GM23248 (cell line): ENCODE measurements around the gene DXO. TPM values are rescaled to one million over a fixed set of nuclear protein-coding genes. Genes with fewer than 3 reads are reported as not detected.

ENCODE experiments used
- DNase-seq: peaks from one replicate; pipeline ENCODE4 v3.0.0-alpha.2; 2015
- H2AFZ ChIP-seq: fragments of 200-600 bp; sonication (generic); 2 replicates; pipeline ENCODE4 v1.6.1; 2016; ENCODE audit warnings: antibody characterized with exemption
- H3F3A ChIP-seq: fragments of 200-600 bp; sonication (generic); 2 replicates; pipeline ENCODE4 v1.6.1; 2016; ENCODE audit warnings: mild to moderate bottlenecking, antibody characterized with exemption, mixed run types; ENCODE audit not compliant: insufficient read depth
- H3K27ac ChIP-seq: fragments of 200-600 bp; sonication (generic); 2 replicates; pipeline ENCODE4 v1.5.1; 2016; ENCODE audit warnings: mild to moderate bottlenecking
- H3K27me3 ChIP-seq: fragments of 200-600 bp; sonication (generic); replicated peaks from 2 replicates; pipeline ENCODE4 v1.6.1; 2016; ENCODE audit warnings: mild to moderate bottlenecking; ENCODE audit not compliant: insufficient read depth
- H3K36me3 ChIP-seq: fragments of 200-600 bp; sonication (generic); 2 replicates; pipeline ENCODE4 v1.6.1; 2016; ENCODE audit warnings: low read depth, mild to moderate bottlenecking
- H3K4me1 ChIP-seq: fragments of 200-600 bp; sonication (generic); 2 replicates; pipeline ENCODE4 v1.6.1; 2016; ENCODE audit warnings: mild to moderate bottlenecking; ENCODE audit not compliant: insufficient read depth
- H3K4me2 ChIP-seq: fragments of 200-600 bp; sonication (generic); one replicate; pipeline ENCODE4 v1.6.1; 2016; ENCODE audit warnings: mild to moderate bottlenecking; ENCODE audit not compliant: unreplicated experiment
- H3K4me3 ChIP-seq: fragments of 200-600 bp; sonication (generic); 2 replicates; pipeline ENCODE4 v1.5.1; 2016; ENCODE audit warnings: mild to moderate bottlenecking
- H3K79me2 ChIP-seq: fragments of 200-600 bp; sonication (generic); 2 replicates; pipeline ENCODE4 v1.6.1; 2016; ENCODE audit warnings: mild to moderate bottlenecking; ENCODE audit not compliant: insufficient read depth
- H3K9ac ChIP-seq: fragments of 200-600 bp; sonication (generic); 2 replicates; pipeline ENCODE4 v1.6.1; 2016; ENCODE audit warnings: mild to moderate bottlenecking
- H3K9me2 ChIP-seq: fragments of 200-600 bp; sonication (generic); 2 replicates; pipeline ENCODE4 v1.6.1; 2016; ENCODE audit warnings: mixed run types, mild to moderate bottlenecking, moderate library complexity; ENCODE audit not compliant: insufficient read depth
- H3K9me3 ChIP-seq: fragments of 200-600 bp; sonication (generic); one replicate; pipeline ENCODE4 v1.6.1; 2017; ENCODE audit warnings: low read depth
- H4K20me1 ChIP-seq: fragments of 200-600 bp; sonication (generic); 2 replicates; pipeline ENCODE4 v1.6.0; 2016; ENCODE audit not compliant: insufficient read depth
- EZH2 ChIP-seq: fragments of 200-600 bp; sonication (generic); IDR thresholded peaks from 2 replicates; pipeline ENCODE4 v1.6.1; 2018; ENCODE audit warnings: antibody characterized with exemption, mild to moderate bottlenecking; ENCODE audit not compliant: insufficient read depth, poor library complexity, severe bottlenecking
- EZH2phosphoT487 ChIP-seq: fragments of 200-600 bp; sonication (generic); IDR thresholded peaks from 2 replicates; pipeline ENCODE4 v1.6.1; 2018; ENCODE audit warnings: antibody characterized with exemption, moderate library complexity, mild to moderate bottlenecking, low read depth; ENCODE audit not compliant: insufficient read depth
- WGBS, 2 experiments: methylation state at CpG; one replicate each; pipeline ENCODE4 v1.1.6; 2015 to 2017; ENCODE audit warnings: low lambda C conversion rate in 2 of 2, low coverage in 1 of 2; ENCODE audit errors: missing lambda C conversion rate in 2 of 2; 5-methylcytosine and 5-hydroxymethylcytosine counted together
- in situ Hi-C: fragments of 300-500 bp; cut with MboI; formaldehyde crosslinking; loops from 2 replicates; pipeline ENCODE4 v1.15.0; 2020
- microRNA counts: library from miRNA; unstranded; fragments of <30 nt; microRNA quantifications from one replicate; lab custom pipeline; 2016
- microRNA-seq: library from miRNA; unstranded; fragments of <30 nt; microRNA quantifications from one replicate; pipeline ENCODE4, GENCODE V29; 2016; ENCODE audit warnings: borderline number of aligned reads
- polyA plus RNA-seq: library from polyadenylated mRNA; unstranded; fragments of >200 nt; fragmentation: Nextera tagmentation; extraction: Ambion mirVana; gene quantifications from 2 replicates; pipeline ENCODE4 v1.2.1, GENCODE V29; 2016
- small RNA-seq: library from RNA; depleted of rRNA; stranded (forward); fragments of <200 nt; gene quantifications from one replicate; pipeline ENCODE3, GENCODE V24; 2014; ENCODE audit warnings: low read depth, low replicate concordance
- total RNA-seq: library from RNA; depleted of rRNA; stranded (reverse); fragments of >200 nt; shearing (Covaris generic); gene quantifications from 2 replicates; pipeline ENCODE4 v1.2.3, GENCODE V29; 2014; rRNA removed

The DXO gene
- total and polyA plus RNA-seq, 2 experiments from 2014 or later, result 24.2 to 26.6 TPM

DNA sequence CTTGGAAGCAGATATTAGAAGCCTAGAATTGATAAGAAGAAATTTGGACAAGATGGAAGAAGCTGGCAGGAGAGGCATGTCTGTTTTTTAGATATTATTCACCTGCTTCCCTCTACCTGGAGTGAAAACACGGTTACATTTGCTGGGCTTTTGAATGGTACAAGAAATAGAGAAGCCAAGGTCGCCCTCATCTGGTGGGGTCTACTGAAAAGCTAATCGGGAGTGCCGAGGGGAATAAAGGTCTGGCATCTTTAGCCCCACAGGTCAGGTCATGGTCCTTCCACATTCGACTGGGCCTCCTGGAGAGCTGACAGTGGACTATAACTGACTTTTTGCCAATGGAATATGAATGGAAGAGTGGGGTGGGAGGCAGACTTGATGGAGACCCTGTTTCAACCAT, 49.0 kb downstream of the DXO start:
- H3K27me3 ChIP-seq, result no peaks in the 10 kb centered on the region
- no peak overlapping the region for H3K9ac ChIP-seq

DNA sequence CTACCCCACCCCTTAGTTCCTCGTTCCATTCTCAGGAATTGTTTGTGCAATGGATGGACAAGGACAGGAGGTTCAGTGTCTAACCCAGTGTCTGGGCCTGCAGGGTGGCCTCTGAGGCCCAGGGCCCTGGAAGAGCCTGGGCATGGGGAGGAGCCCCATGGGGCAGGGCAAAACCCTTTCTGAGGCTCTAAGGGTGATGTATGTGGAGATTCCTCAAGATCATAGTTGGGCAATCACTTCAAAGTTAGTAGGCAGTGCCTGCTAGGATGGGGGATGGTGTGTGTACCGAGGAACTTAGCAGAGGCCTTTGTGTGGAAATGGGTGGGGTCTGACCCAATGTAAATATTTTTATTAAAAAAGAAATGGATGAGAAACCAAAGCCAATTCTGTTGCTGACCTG, 51.1 kb downstream of the DXO start:
- DNase-seq, result no peak
- Histone ChIP-seq H3K4me3 (no peak overlapping the region), H2AFZ (no peak overlapping the region), H3K9me3 (no peaks in the 10 kb centered on the region), H3K79me2 (no peaks in the 10 kb centered on the region), H3K27ac (no peak overlapping the region), H3K36me3 (no peaks in the 10 kb centered on the region), H4K20me1 (no peaks in the 10 kb centered on the region), H3K9me2 (no peaks in the 10 kb centered on the region), H3K4me2 (no peak overlapping the region), H3F3A (no peaks in the 10 kb centered on the region), H3K4me1 (no peaks in the 10 kb centered on the region), H3K9ac (no peak overlapping the region), H3K27me3 (no peaks in the 10 kb centered on the region)
- no peak for TF ChIP-seq EZH2phosphoT487
- TF ChIP-seq EZH2, result no peak
- 62 to 72% methylated on average over 2 of the region's 2 CpGs for WGBS, 2 experiments
- in situ Hi-C loops, result no loop called here

More for the DNA sequence above, 49.0 kb downstream of the DXO start:
- no peak for DNase-seq
- Histone ChIP-seq H3K36me3 (no peaks in the 10 kb centered on the region), H3F3A (no peaks in the 10 kb centered on the region), H3K4me1 (no peaks in the 10 kb centered on the region), H4K20me1 (no peaks in the 10 kb centered on the region), H3K79me2 (no peaks in the 10 kb centered on the region), H3K4me3 (no peak overlapping the region), H3K4me2 (no peak overlapping the region), H2AFZ (no peak overlapping the region), H3K9me2 (no peaks in the 10 kb centered on the region), H3K27ac (no peak overlapping the region), H3K9me3 (no peaks in the 10 kb centered on the region)
- 16 to 18% methylated on average over 5 of the region's 5 CpGs for WGBS, 2 experiments
- in situ Hi-C loops, result no loop called here
- TF ChIP-seq EZH2 (no peak), EZH2phosphoT487 (no peak)

MicroRNAs encoded within 50 kb of the gene (microRNA counts, 767-probe panel; counts per million panel counts)
- microRNA hsa-miR-1236 (lab: Ali Mortazavi, UCI), result 447 counts per million, percentile 86 among the panel's probes with 10 or more counts

Small RNA genes lying within 50 kb of the gene (microRNA-seq; reads per million reads assigned to microRNA genes)
- not detected for gene MIR1236

Small RNA genes lying within 50 kb of the gene (small RNA-seq; reads per million reads assigned to genes)
- not detected for gene AL645922.1

Other genes with a start within 250 kb of the DXO start
Only the 30 nearest of the 33 such genes appear.
- gene MSH5, start 232.1 kb downstream of the DXO start, total RNA-seq, result 4.3 and 7.1 TPM in 2 replicates
- gene MSH5, start 232.1 kb downstream of the DXO start, polyA plus RNA-seq, result 2.0 and 2.9 TPM in 2 replicates
- 2.5 TPM in 1 of 2 replicates, not detected in the other for gene SAPCD1, start 209.5 kb downstream of the DXO start, total RNA-seq
- 0.85 and 1.3 TPM in 2 replicates for gene SAPCD1, start 209.5 kb downstream of the DXO start, polyA plus RNA-seq
- 0.54 TPM in 1 of 2 replicates, not detected in the other for gene VWA7, start 194.8 kb downstream of the DXO start, total RNA-seq
- gene VWA7, start 194.8 kb downstream of the DXO start, polyA plus RNA-seq, result 0.37 and 0.56 TPM in 2 replicates
- 47.6 and 66.4 TPM in 2 replicates for gene VARS1, start 176.4 kb downstream of the DXO start, total RNA-seq
- gene VARS1, start 176.4 kb downstream of the DXO start, polyA plus RNA-seq, result 39.1 and 39.8 TPM in 2 replicates
- gene LSM2, start 165.2 kb downstream of the DXO start, total RNA-seq, result 32.5 and 40.3 TPM in 2 replicates
- gene LSM2, start 165.2 kb downstream of the DXO start, polyA plus RNA-seq, result 48.4 and 52.3 TPM in 2 replicates
- gene HSPA1L, start 156.9 kb downstream of the DXO start, total RNA-seq, result 1.3 and 1.7 TPM in 2 replicates
- gene HSPA1L, start 156.9 kb downstream of the DXO start, polyA plus RNA-seq, result 0.85 and 0.91 TPM in 2 replicates
- gene HSPA1A, start 156.6 kb downstream of the DXO start, total RNA-seq, result 86.1 and 107 TPM in 2 replicates
- 67.5 and 76.3 TPM in 2 replicates for gene HSPA1A, start 156.6 kb downstream of the DXO start, polyA plus RNA-seq
- 104 and 124 TPM in 2 replicates for gene HSPA1B, start 144.4 kb downstream of the DXO start, total RNA-seq
- 58.0 and 61.3 TPM in 2 replicates for gene HSPA1B, start 144.4 kb downstream of the DXO start, polyA plus RNA-seq
- 38.3 and 40.2 TPM in 2 replicates for gene NEU1, start 109.3 kb downstream of the DXO start, total RNA-seq
- gene NEU1, start 109.3 kb downstream of the DXO start, polyA plus RNA-seq, result 27.8 TPM in 2 replicates
- gene SLC44A4, start 93.1 kb downstream of the DXO start, total RNA-seq, result not detected in 2 replicates
- not detected in 2 replicates for gene SLC44A4, start 93.1 kb downstream of the DXO start, polyA plus RNA-seq
- gene EHMT2, start 74.4 kb downstream of the DXO start, total RNA-seq, result 40.2 and 41.5 TPM in 2 replicates
- gene EHMT2, start 74.4 kb downstream of the DXO start, polyA plus RNA-seq, result 26.5 and 27.5 TPM in 2 replicates
- gene ZBTB12, start 70.1 kb downstream of the DXO start, total RNA-seq, result 2.0 and 6.1 TPM in 2 replicates
- not detected in 2 replicates for gene ZBTB12, start 70.1 kb downstream of the DXO start, polyA plus RNA-seq
- 1.3 and 2.1 TPM in 2 replicates for gene C2, start 44.4 kb downstream of the DXO start, total RNA-seq
- gene C2, start 44.4 kb downstream of the DXO start, polyA plus RNA-seq, result 1.4 and 2.3 TPM in 2 replicates
- 4.4 and 7.3 TPM in 2 replicates for gene CFB, start 26.0 kb downstream of the DXO start, total RNA-seq
- gene CFB, start 26.0 kb downstream of the DXO start, polyA plus RNA-seq, result 3.4 and 3.9 TPM in 2 replicates
- gene NELFE, start 13.2 kb downstream of the DXO start, total RNA-seq, result 62.9 and 77.9 TPM in 2 replicates
- 108 and 114 TPM in 2 replicates for gene NELFE, start 13.2 kb downstream of the DXO start, polyA plus RNA-seq
- gene SKIC2, start 13.0 kb downstream of the DXO start, total RNA-seq, result 54.9 and 65.4 TPM in 2 replicates
- 46.9 and 47.7 TPM in 2 replicates for gene SKIC2, start 13.0 kb downstream of the DXO start, polyA plus RNA-seq
- gene C4A, start 9.9 kb upstream of the DXO start, total RNA-seq, result 4.8 and 5.3 TPM in 2 replicates
- 1.3 and 2.4 TPM in 2 replicates for gene C4A, start 9.9 kb upstream of the DXO start, polyA plus RNA-seq
- 4.5 and 6.4 TPM in 2 replicates for gene C4B, start 42.7 kb upstream of the DXO start, total RNA-seq
- gene C4B, start 42.7 kb upstream of the DXO start, polyA plus RNA-seq, result 1.1 and 2.6 TPM in 2 replicates
- gene CYP21A2, start 66.3 kb upstream of the DXO start, total RNA-seq, result not detected in 2 replicates
- not detected in 2 replicates for gene CYP21A2, start 66.3 kb upstream of the DXO start, polyA plus RNA-seq
- gene TNXB, start 137.2 kb upstream of the DXO start, total RNA-seq, result 23.5 and 23.8 TPM in 2 replicates
- gene TNXB, start 137.2 kb upstream of the DXO start, polyA plus RNA-seq, result 5.2 TPM in 2 replicates
- gene ATF6B, start 156.1 kb upstream of the DXO start, total RNA-seq, result 33.3 and 37.3 TPM in 2 replicates
- gene ATF6B, start 156.1 kb upstream of the DXO start, polyA plus RNA-seq, result 51.7 and 54.1 TPM in 2 replicates
- 2.9 and 5.3 TPM in 2 replicates for gene FKBPL, start 158.2 kb upstream of the DXO start, total RNA-seq
- gene FKBPL, start 158.2 kb upstream of the DXO start, polyA plus RNA-seq, result 6.2 and 6.9 TPM in 2 replicates
- gene PRRT1, start 179.8 kb upstream of the DXO start, total RNA-seq, result 1.2 TPM in 1 of 2 replicates, not detected in the other
- 2.1 and 2.2 TPM in 2 replicates for gene PRRT1, start 179.8 kb upstream of the DXO start, polyA plus RNA-seq
- 12.8 and 16.2 TPM in 2 replicates for gene PPT2, start 182.0 kb upstream of the DXO start, total RNA-seq
- 10.3 and 14.3 TPM in 2 replicates for gene PPT2, start 182.0 kb upstream of the DXO start, polyA plus RNA-seq
- gene EGFL8, start 192.5 kb upstream of the DXO start, total RNA-seq, result 2.2 and 6.2 TPM in 2 replicates
- gene EGFL8, start 192.5 kb upstream of the DXO start, polyA plus RNA-seq, result 2.6 and 3.8 TPM in 2 replicates
- 57.2 and 71.2 TPM in 2 replicates for gene AGPAT1, start 203.9 kb upstream of the DXO start, total RNA-seq
- gene AGPAT1, start 203.9 kb upstream of the DXO start, polyA plus RNA-seq, result 36.9 and 39.7 TPM in 2 replicates
- 48.1 and 48.2 TPM in 2 replicates for gene RNF5, start 206.3 kb upstream of the DXO start, total RNA-seq
- gene RNF5, start 206.3 kb upstream of the DXO start, polyA plus RNA-seq, result 58.8 and 63.2 TPM in 2 replicates
- 0.22 TPM in 1 of 2 replicates, not detected in the other for gene AGER, start 212.1 kb upstream of the DXO start, total RNA-seq
- 1.2 and 1.4 TPM in 2 replicates for gene AGER, start 212.1 kb upstream of the DXO start, polyA plus RNA-seq
- 25.4 and 27.6 TPM in 2 replicates for gene PBX2, start 218.1 kb upstream of the DXO start, total RNA-seq
- 2.6 and 3.1 TPM in 2 replicates for gene PBX2, start 218.1 kb upstream of the DXO start, polyA plus RNA-seq
- 5.4 and 7.7 TPM in 2 replicates for gene GPSM3, start 220.5 kb upstream of the DXO start, total RNA-seq
- gene GPSM3, start 220.5 kb upstream of the DXO start, polyA plus RNA-seq, result 6.8 and 7.3 TPM in 2 replicates